CD14-positive monocyte (primary cell): Measurements from ENCODE around the gene XPR1. TPM values are rescaled to one million over a fixed set of nuclear protein-coding genes. Genes with fewer than 3 reads are reported as not detected.

ENCODE experiments used
- DNase-seq, 3 donors: peaks; one replicate each; pipeline ENCODE4 v3.0.0-alpha.2; 2011 to 2022
- H2AFZ ChIP-seq: 2 replicates; pipeline ENCODE4 v1.6.0; 2012; ENCODE audit warnings: mild to moderate bottlenecking, low read depth, low read length, inconsistent platforms; ENCODE audit not compliant: insufficient read depth, poor library complexity, severe bottlenecking
- H3K27ac ChIP-seq, 2 donors: 1 replicate in 1 of 2; 2 replicates in 1 of 2; pipeline ENCODE4 v1.5.1; 2012 to 2013; ENCODE audit warnings: low read length in 2 of 2, control low read depth in 1 of 2, inconsistent platforms in 1 of 2, low read depth in 1 of 2, mild to moderate bottlenecking in 1 of 2
- H3K27me3 ChIP-seq, 2 donors: one replicate each; pipeline versions ENCODE4 v1.6.0 to v1.6.1; 2011 to 2013; ENCODE audit warnings: low read length in 2 of 2; ENCODE audit not compliant: control insufficient read depth in 2 of 2, insufficient read depth in 2 of 2
- H3K36me3 ChIP-seq, 2 donors: replicated peaks in 1 of 2; 1 replicate in 1 of 2; 2 replicates in 1 of 2; pipeline versions ENCODE4 v1.5.1 to v1.6.1; 2012 to 2013; ENCODE audit warnings: low read length in 2 of 2, control low read depth in 1 of 2, inconsistent platforms in 1 of 2, mild to moderate bottlenecking in 1 of 2; ENCODE audit not compliant: insufficient read depth in 2 of 2, control insufficient read depth in 1 of 2
- H3K4me1 ChIP-seq, 2 donors: 1 replicate in 1 of 2; 2 replicates in 1 of 2; pipeline versions ENCODE4 v1.5.1 to v1.6.1; 2012 to 2013; ENCODE audit warnings: low read length in 2 of 2, control low read depth in 1 of 2, inconsistent platforms in 1 of 2, mild to moderate bottlenecking in 1 of 2, moderate library complexity in 1 of 2; ENCODE audit not compliant: insufficient read depth in 2 of 2, control insufficient read depth in 1 of 2
- H3K4me2 ChIP-seq: replicated peaks from 2 replicates; pipeline ENCODE3; 2012; ENCODE audit warnings: low read length, moderate library complexity, mild to moderate bottlenecking; ENCODE audit not compliant: poor library complexity, severe bottlenecking; ENCODE audit errors: extremely low read depth
- H3K4me3 ChIP-seq, 3 experiments: fragments of 200-600 bp in 1 of 3; sonication (generic) in 1 of 3; replicated peaks in 1 of 3; 1 replicate in 2 of 3; 2 replicates in 1 of 3; pipeline ENCODE4 v1.5.1; 2011 to 2013; ENCODE audit warnings: low read length in 3 of 3, mild to moderate bottlenecking in 3 of 3, control low read depth in 2 of 3, low read depth in 2 of 3, inconsistent platforms in 1 of 3, moderate library complexity in 1 of 3
- H3K79me2 ChIP-seq: 2 replicates; pipeline ENCODE4 v1.6.0; 2012; ENCODE audit warnings: mild to moderate bottlenecking, control low read depth, inconsistent platforms, low read length, moderate library complexity; ENCODE audit not compliant: insufficient read depth
- H3K9ac ChIP-seq: 2 replicates; pipeline ENCODE4 v1.6.0; 2017; ENCODE audit warnings: low read length, mild to moderate bottlenecking; ENCODE audit not compliant: insufficient read depth, poor library complexity, severe bottlenecking
- H3K9me3 ChIP-seq, 2 donors: replicated peaks in 1 of 2; 1 replicate in 1 of 2; 2 replicates in 1 of 2; pipeline versions ENCODE4 v1.5.1 to v1.6.1; 2012 to 2013; ENCODE audit warnings: low read length in 2 of 2, control low read depth in 1 of 2; ENCODE audit not compliant: control insufficient read depth in 1 of 2, insufficient read depth in 1 of 2
- H4K20me1 ChIP-seq: 2 replicates; pipeline ENCODE4 v1.6.0; 2012; ENCODE audit warnings: mild to moderate bottlenecking, low read length, control low read depth, moderate library complexity; ENCODE audit not compliant: insufficient read depth
- H3K27ac Mint-ChIP-seq, 7 donors: one replicate each; pipeline ENCODE4 v1.8.0; 2020; ENCODE audit warnings: mild to moderate bottlenecking in 7 of 7, mixed read lengths in 7 of 7, moderate library complexity in 6 of 7, inconsistent platforms in 2 of 7
- H3K27me3 Mint-ChIP-seq, 3 donors: one replicate each; pipeline ENCODE4 v1.8.0; 2021 to 2022; ENCODE audit warnings: low read depth in 3 of 3, mild to moderate bottlenecking in 3 of 3, mixed read lengths in 3 of 3, moderate library complexity in 3 of 3, inconsistent platforms in 1 of 3
- H3K36me3 Mint-ChIP-seq, 2 donors: one replicate each; pipeline ENCODE4 v1.8.0; 2020; ENCODE audit warnings: mixed read lengths in 2 of 2, inconsistent platforms in 1 of 2, mild to moderate bottlenecking in 1 of 2
- H3K4me1 Mint-ChIP-seq: one replicate; pipeline ENCODE4 v1.8.0; 2020; ENCODE audit warnings: mild to moderate bottlenecking, mixed read lengths
- H3K4me3 Mint-ChIP-seq, 2 donors: one replicate each; pipeline ENCODE4 v1.8.0; 2020; ENCODE audit warnings: mild to moderate bottlenecking in 2 of 2, mixed read lengths in 2 of 2, moderate library complexity in 1 of 2
- H3K9me3 Mint-ChIP-seq, 7 donors: one replicate each; pipeline ENCODE4 v1.8.0; 2020 to 2022; ENCODE audit warnings: mixed read lengths in 7 of 7, mild to moderate bottlenecking in 6 of 7, moderate library complexity in 6 of 7, inconsistent platforms in 2 of 7
- WGBS: methylation state at CpG from one replicate; pipeline ENCODE4 v1.1.5; 2013; ENCODE audit warnings: missing lambda C conversion rate; ENCODE audit not compliant: insufficient coverage; 5-methylcytosine and 5-hydroxymethylcytosine counted together
- intact Hi-C, 2 donors: fragments of 100-400 bp; cut with micrococcal nuclease; formaldehyde crosslinking; loops; one replicate each; pipeline versions ENCODE4 v1.15.0 to v1.15.1; 2023
- polyA plus RNA-seq, 3 donors: library from polyadenylated mRNA; depleted of rRNA in 1 of 3; unstranded in 2 of 3; stranded (reverse) in 1 of 3; fragments of 300-500 nt in 2 of 3; fragments of >200 nt in 1 of 3; fragmentation: Illumina TruSeq in 2 of 3; gene quantifications; 1 replicate in 2 of 3; 2 replicates in 1 of 3; pipeline ENCODE4 v1.2.3, GENCODE V29; 2012 to 2021
- small RNA-seq: library from RNA; depleted of rRNA; stranded (forward); fragments of <200 nt; gene quantifications from one replicate; pipeline ENCODE3, GENCODE V24; 2012; ENCODE audit warnings: low read depth; ENCODE audit not compliant: insufficient read length
- TF ChIP-seq, protein P1 (sequence below): fragments of 200-600 bp; IDR thresholded peaks from one replicate; pipeline ENCODE4 v1.8.0; 2022; ENCODE audit warnings: antibody characterized with exemption, mild to moderate bottlenecking

XPR1 gene
- polyA plus RNA-seq, 3 donors: 4.7 to 12.5 (median 8.7) TPM

DNA sequence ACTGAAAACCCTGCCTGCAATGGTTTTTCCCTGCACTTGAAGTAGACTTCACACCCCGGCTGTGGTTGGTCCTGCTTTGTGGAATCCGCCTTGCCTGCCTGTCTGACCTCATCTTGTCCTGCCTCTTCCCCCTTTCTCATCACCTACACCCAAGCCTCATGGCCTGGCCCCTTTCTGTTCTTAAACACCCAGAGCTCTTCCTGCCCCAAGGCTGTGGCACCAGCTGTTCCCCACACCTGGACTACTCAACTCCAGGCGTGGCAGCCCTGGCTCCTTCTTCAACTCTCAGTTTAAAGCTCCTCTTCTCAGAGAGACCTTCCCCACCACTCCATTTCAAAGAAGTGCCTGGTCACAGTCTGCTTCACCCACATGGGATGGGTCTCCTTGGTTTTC, 307.9 kb downstream of the XPR1 start:
- Histone ChIP-seq H2AFZ (no peak overlapping the region), H3K27ac (no peak overlapping the region), H3K4me3 (no peak overlapping the region), H3K79me2 (no peaks in the 10 kb centered on the region), H3K9me3 (no peaks in the 10 kb centered on the region), H3K27me3 (no peaks in the 10 kb centered on the region), H3K36me3 (no peaks in the 10 kb centered on the region), H4K20me1 (no peaks in the 10 kb centered on the region), H3K9ac (no peak overlapping the region), H3K4me2 (no peak overlapping the region), H3K4me1 (peaks cover 4 to 6% of the 10 kb centered on the region in 2 donors)
- TF ChIP-seq, protein P1, sequence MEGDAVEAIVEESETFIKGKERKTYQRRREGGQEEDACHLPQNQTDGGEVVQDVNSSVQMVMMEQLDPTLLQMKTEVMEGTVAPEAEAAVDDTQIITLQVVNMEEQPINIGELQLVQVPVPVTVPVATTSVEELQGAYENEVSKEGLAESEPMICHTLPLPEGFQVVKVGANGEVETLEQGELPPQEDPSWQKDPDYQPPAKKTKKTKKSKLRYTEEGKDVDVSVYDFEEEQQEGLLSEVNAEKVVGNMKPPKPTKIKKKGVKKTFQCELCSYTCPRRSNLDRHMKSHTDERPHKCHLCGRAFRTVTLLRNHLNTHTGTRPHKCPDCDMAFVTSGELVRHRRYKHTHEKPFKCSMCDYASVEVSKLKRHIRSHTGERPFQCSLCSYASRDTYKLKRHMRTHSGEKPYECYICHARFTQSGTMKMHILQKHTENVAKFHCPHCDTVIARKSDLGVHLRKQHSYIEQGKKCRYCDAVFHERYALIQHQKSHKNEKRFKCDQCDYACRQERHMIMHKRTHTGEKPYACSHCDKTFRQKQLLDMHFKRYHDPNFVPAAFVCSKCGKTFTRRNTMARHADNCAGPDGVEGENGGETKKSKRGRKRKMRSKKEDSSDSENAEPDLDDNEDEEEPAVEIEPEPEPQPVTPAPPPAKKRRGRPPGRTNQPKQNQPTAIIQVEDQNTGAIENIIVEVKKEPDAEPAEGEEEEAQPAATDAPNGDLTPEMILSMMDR: no peak
- H3K36me3 Mint-ChIP-seq: peaks cover 0 to 2% of the 10 kb centered on the region in 2 donors
- peaks cover 12 to 22% (median 19%) of the 10 kb centered on the region in 3 donors for H3K27me3 Mint-ChIP-seq
- peaks cover 12% of the 10 kb centered on the region for H3K4me1 Mint-ChIP-seq
- intact Hi-C loops: no loop called here
- DNase-seq: no peak
- WGBS: 89% methylated on average over 3 of the region's 3 CpGs
- no peaks in the 10 kb centered on the region for H3K9me3 Mint-ChIP-seq
- H3K27ac Mint-ChIP-seq: no peak overlapping the region
- H3K4me3 Mint-ChIP-seq: no peak overlapping the region

Small RNA genes lying within 50 kb of the gene (small RNA-seq; reads per million reads assigned to genes)
- gene RF00026: not detected

Other genes with a start within 250 kb of the XPR1 start
- 10 to 100 TPM; 19.3 to 35.3 (median 19.7) TPM for gene ACBD6, start 129.4 kb upstream of the XPR1 start, polyA plus RNA-seq
- gene OVAAL, start 73.1 kb upstream of the XPR1 start, polyA plus RNA-seq: not detected